H1 (cell line): ENCODE measurements around the gene FAM163A. TPM values are rescaled to one million over a fixed set of nuclear protein-coding genes. Genes with fewer than 3 reads are reported as not detected.

ENCODE experiments used
- CTCF ChIA-PET: fragments of 300-600 bp; sonication (Branson Sonifier 250); formaldehyde crosslinking; loops from one replicate; lab custom pipeline; 2021; ENCODE audit not compliant: partially characterized antibody; lab: Charles Lee
- POLR2A ChIA-PET: fragments of 300-600 bp; sonication (Branson Sonifier 250); formaldehyde crosslinking; loops from one replicate; lab custom pipeline; 2021; ENCODE audit warnings: inconsistent platforms; ENCODE audit not compliant: partially characterized antibody; lab: Charles Lee
- DNase-seq, 2 experiments: peaks; one replicate each; pipeline versions ENCODE4 v3.0.0 to v3.0.0-alpha.2; 2010 to 2022; ENCODE audit warnings: low spot score in 2 of 2, low read depth in 1 of 2, mixed read lengths in 1 of 2
- FAIRE-seq: peaks from 2 replicates; lab custom pipeline; 2011; peaks lifted over from hg19 to GRCh38; lab: Jason Lieb, UNC
- H2AFZ ChIP-seq: 2 replicates; pipeline ENCODE4 v1.8.1; 2012; ENCODE audit warnings: low read length, inconsistent platforms
- H2AK5ac ChIP-seq: 2 replicates; pipeline ENCODE4 v1.6.1; 2013; ENCODE audit warnings: low read depth, low read length
- H2BK120ac ChIP-seq: replicated peaks from 2 replicates; pipeline ENCODE3; 2013; ENCODE audit warnings: low read depth, low read length, inconsistent platforms
- H2BK12ac ChIP-seq: 2 replicates; pipeline ENCODE4 v1.6.1; 2013; ENCODE audit warnings: low read depth, low read length
- H2BK15ac ChIP-seq: 2 replicates; pipeline ENCODE4 v1.6.1; 2013; ENCODE audit warnings: low read length
- H2BK20ac ChIP-seq: 2 replicates; pipeline ENCODE4 v1.6.1; 2013; ENCODE audit warnings: low read length
- H2BK5ac ChIP-seq: 2 replicates; pipeline ENCODE4 v1.6.1; 2013; ENCODE audit warnings: low read depth, low read length
- H3K14ac ChIP-seq: 2 replicates; pipeline ENCODE4 v1.6.1; 2013; ENCODE audit warnings: inconsistent platforms; ENCODE audit not compliant: insufficient read length
- H3K18ac ChIP-seq: 2 replicates; pipeline ENCODE4 v1.6.1; 2013; ENCODE audit warnings: low read length; ENCODE audit errors: extremely low read depth
- H3K23ac ChIP-seq: 2 replicates; pipeline ENCODE4 v1.6.1; 2013; ENCODE audit warnings: inconsistent platforms; ENCODE audit not compliant: insufficient read length
- H3K23me2 ChIP-seq: 2 replicates; pipeline ENCODE4 v1.6.1; 2013; ENCODE audit warnings: low read depth, low read length
- H3K27ac ChIP-seq: 2 replicates; pipeline ENCODE4 v1.6.1; 2011; ENCODE audit warnings: low read depth, low read length, inconsistent platforms
- H3K27me3 ChIP-seq, 4 experiments: replicated peaks in 1 of 4; 1 replicate in 1 of 4; 2 replicates in 3 of 4; pipeline versions ENCODE4 v1.6.1 to v1.8.1; 2011 to 2013; ENCODE audit warnings: low read length in 3 of 4, mild to moderate bottlenecking in 3 of 4, inconsistent platforms in 2 of 4, mixed read lengths in 2 of 4, moderate library complexity in 1 of 4; ENCODE audit not compliant: control insufficient read depth in 3 of 4, insufficient read depth in 3 of 4; ENCODE audit errors: extremely low read depth in 1 of 4
- H3K36me3 ChIP-seq, 4 experiments: 2 replicates each; pipeline versions ENCODE4 v1.6.1 to v1.8.1; 2011 to 2013; ENCODE audit warnings: mild to moderate bottlenecking in 4 of 4, low read length in 3 of 4, moderate library complexity in 2 of 4, control low read depth in 1 of 4, inconsistent platforms in 1 of 4; ENCODE audit not compliant: insufficient read depth in 4 of 4, control insufficient read depth in 2 of 4
- H3K4ac ChIP-seq: replicated peaks from 2 replicates; pipeline ENCODE3; 2013; ENCODE audit warnings: low read length, low read depth, mixed read lengths, inconsistent platforms; ENCODE audit not compliant: insufficient read length
- H3K4me1 ChIP-seq, 4 experiments: replicated peaks in 1 of 4; 1 replicate in 1 of 4; 2 replicates in 3 of 4; pipeline versions ENCODE4 v1.6.1 to v1.8.1; 2011 to 2013; ENCODE audit warnings: low read length in 3 of 4, inconsistent platforms in 2 of 4, mixed read lengths in 1 of 4; ENCODE audit not compliant: insufficient read depth in 4 of 4, control insufficient read depth in 3 of 4
- H3K4me2 ChIP-seq, 2 experiments: 2 replicates each; pipeline versions ENCODE4 v1.6.1 to v1.8.1; 2011 to 2013; ENCODE audit warnings: low read depth in 2 of 2, low read length in 2 of 2, control low read depth in 1 of 2, inconsistent platforms in 1 of 2, mild to moderate bottlenecking in 1 of 2; ENCODE audit not compliant: insufficient read depth in 1 of 2
- H3K4me3 ChIP-seq, 4 experiments: fragments of 200-600, 300-600 bp in 1 of 4; sonication (generic), shearing (Covaris generic), sonication (Bioruptor Twin) in 1 of 4; 2 replicates each; pipeline versions ENCODE4 v1.5.1 to v1.8.1; 2011 to 2016; ENCODE audit warnings: low read length in 4 of 4, low read depth in 3 of 4, control low read depth in 2 of 4, inconsistent platforms in 2 of 4, mild to moderate bottlenecking in 2 of 4, mixed read lengths in 1 of 4, moderate library complexity in 1 of 4; ENCODE audit not compliant: insufficient read depth in 2 of 4; ENCODE audit errors: extremely low read depth in 1 of 4
- H3K56ac ChIP-seq: replicated peaks from 2 replicates; pipeline ENCODE3; 2013; ENCODE audit warnings: low read depth, mild to moderate bottlenecking, mixed read lengths, low read length, inconsistent platforms; ENCODE audit not compliant: insufficient read length
- H3K79me1 ChIP-seq: 2 replicates; pipeline ENCODE4 v1.6.1; 2013; ENCODE audit warnings: low read depth, low read length, control low read depth
- H3K79me2 ChIP-seq, 2 experiments: 2 replicates each; pipeline versions ENCODE4 v1.6.1 to v1.8.1; 2012 to 2013; ENCODE audit warnings: low read length in 2 of 2, mild to moderate bottlenecking in 2 of 2, inconsistent platforms in 1 of 2; ENCODE audit not compliant: insufficient read depth in 2 of 2, control insufficient read depth in 1 of 2
- H3K9ac ChIP-seq, 4 experiments: replicated peaks in 1 of 4; 1 replicate in 1 of 4; 2 replicates in 3 of 4; pipeline versions ENCODE4 v1.6.1 to v1.8.1; 2011 to 2013; ENCODE audit warnings: low read depth in 3 of 4, low read length in 3 of 4, control low read depth in 2 of 4, mild to moderate bottlenecking in 2 of 4, moderate library complexity in 2 of 4, inconsistent platforms in 1 of 4; ENCODE audit errors: extremely low read depth in 1 of 4
- H3K9me3 ChIP-seq, 2 experiments: 2 replicates each; pipeline versions ENCODE4 v1.6.1 to v1.8.1; 2012 to 2013; ENCODE audit warnings: mild to moderate bottlenecking in 2 of 2, moderate library complexity in 2 of 2, control low read depth in 1 of 2, inconsistent platforms in 1 of 2, low read depth in 1 of 2, low read length in 1 of 2, mixed read lengths in 1 of 2; ENCODE audit not compliant: insufficient read depth in 2 of 2
- H4K20me1 ChIP-seq, 2 experiments: replicated peaks in 1 of 2; 2 replicates each; pipeline versions ENCODE3 to v1.8.1; 2011 to 2013; ENCODE audit warnings: inconsistent platforms in 2 of 2, low read length in 2 of 2, mild to moderate bottlenecking in 1 of 2; ENCODE audit not compliant: insufficient read depth in 2 of 2, control insufficient read depth in 1 of 2
- H4K5ac ChIP-seq: 2 replicates; pipeline ENCODE4 v1.6.1; 2013; ENCODE audit warnings: low read length, low read depth, mixed read lengths, inconsistent platforms; ENCODE audit not compliant: insufficient read length
- H4K8ac ChIP-seq: 2 replicates; pipeline ENCODE4 v1.8.0; 2013; ENCODE audit warnings: mild to moderate bottlenecking, moderate library complexity, low read length, inconsistent platforms; ENCODE audit not compliant: insufficient read depth; ENCODE audit errors: extremely low read depth
- H4K91ac ChIP-seq: replicated peaks from 2 replicates; pipeline ENCODE3; 2013; ENCODE audit warnings: low read length, mixed read lengths, inconsistent platforms; ENCODE audit not compliant: insufficient read length
- MAFK ChIP-seq: IDR thresholded peaks from 2 replicates; pipeline ENCODE4 v1.6.1; 2012; ENCODE audit warnings: low read depth, mild to moderate bottlenecking, improper control_type of control experiment, low read length
- POU5F1 ChIP-seq: IDR thresholded peaks from 2 replicates; pipeline ENCODE4 v1.6.1; 2011; ENCODE audit warnings: low read depth, mild to moderate bottlenecking, low read length, moderate library complexity
- RAD21 ChIP-seq, 2 experiments: IDR thresholded peaks in 1 of 2; conservative IDR thresholded peaks in 1 of 2; 2 replicates each; pipeline ENCODE4 v1.6.1; 2011; ENCODE audit warnings: low read depth in 2 of 2, low read length in 2 of 2, improper control_type of control experiment in 1 of 2, inconsistent platforms in 1 of 2, mild to moderate bottlenecking in 1 of 2, moderate library complexity in 1 of 2
- WGBS, 2 experiments: shearing (Covaris generic) in 1 of 2; methylation state at CpG; one replicate each; pipeline versions ENCODE4 v1.1.6 to v1.1.7; 2013 to 2015; ENCODE audit warnings: low lambda C conversion rate in 2 of 2, mixed read lengths in 2 of 2, inconsistent platforms in 1 of 2, low coverage in 1 of 2, missing lambda C conversion rate in 1 of 2; ENCODE audit not compliant: insufficient replicate concordance in 2 of 2, insufficient coverage in 1 of 2, insufficient read length in 1 of 2; ENCODE audit errors: extremely low coverage in 1 of 2, missing lambda C conversion rate in 1 of 2; 5-methylcytosine and 5-hydroxymethylcytosine counted together
- polyA plus RNA-seq, 7 experiments: library from polyadenylated mRNA; depleted of rRNA in 3 of 7; stranded (reverse) in 5 of 7; unstranded in 2 of 7; fragments of >200 nt in 5 of 7; fragments of 200-250 nt in 2 of 7; gene quantifications; 1 replicate in 5 of 7; 2 replicates in 1 of 7; 4 replicates in 1 of 7; pipeline versions ENCODE4 v1.2.1 to v1.2.3, GENCODE V29; 2011 to 2013; ENCODE audit warnings: missing spikeins in 2 of 7, mixed read lengths in 2 of 7
- total RNA-seq: library from RNA; stranded (reverse); fragmentation: NEBNext Ultra II Directional; extraction: Animal tissue kit (Norgen Biotek cat#: 25700); gene quantifications from 2 replicates; pipeline ENCODE4 v1.2.1, GENCODE V29; 2021

Gene FAM163A
- total and polyA plus RNA-seq, 2 of the 8 experiments (the other 6 are each of a cell fraction or from before 2014, with no cell fraction given): 0.13 to 0.18 TPM

DNA sequence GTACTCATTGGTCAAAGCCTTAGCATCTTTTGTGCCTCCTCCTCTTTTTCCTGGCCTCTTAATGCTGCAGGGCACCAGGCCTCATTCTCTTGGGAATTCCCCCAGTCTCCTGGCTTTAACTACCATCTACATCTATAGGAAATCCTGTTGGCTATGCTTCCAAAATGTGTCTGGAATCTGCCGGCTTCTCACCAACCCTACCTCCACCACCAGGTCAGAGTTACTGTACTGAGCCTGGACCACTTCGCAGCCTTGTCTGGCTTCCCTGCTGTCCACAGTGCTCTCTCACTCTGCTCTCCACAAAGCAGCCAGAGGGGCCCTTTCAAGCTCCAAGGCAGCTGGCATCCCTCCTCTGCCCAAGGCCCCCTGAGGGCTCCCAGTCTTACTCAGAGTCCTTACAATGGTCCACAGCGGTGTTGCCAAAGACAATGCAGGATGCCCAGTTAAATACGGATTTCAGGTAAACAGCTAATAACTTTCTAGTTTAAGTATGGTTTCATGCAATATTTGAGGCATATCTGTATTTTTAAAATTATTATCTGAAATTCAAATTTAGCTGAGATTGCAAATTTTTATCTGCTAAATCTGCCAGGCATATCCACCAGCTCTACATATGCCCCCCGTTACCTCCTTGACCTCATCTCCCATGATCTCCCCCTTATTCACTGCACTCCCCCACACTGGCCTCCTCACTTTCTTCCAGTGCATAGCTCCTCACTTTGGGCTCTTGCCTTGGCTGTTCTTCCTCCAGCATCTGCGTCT, 34.5 kb upstream of the FAM163A start:
- H2BK120ac ChIP-seq: no peak overlapping the region
- no peaks in the 10 kb centered on the region for H3K27me3 ChIP-seq
- 83% methylated on average over 6 of the region's 6 CpGs; no CpG with 5 or more reads in 1 of the 2 experiments for WGBS, 2 experiments
- no peak overlapping the region for H2BK15ac ChIP-seq
- no peak overlapping the region for H3K18ac ChIP-seq
- H3K9ac ChIP-seq: no peak overlapping the region
- no peak for DNase-seq
- no peak for FAIRE-seq
- no peak overlapping the region for H2BK12ac ChIP-seq
- H2AFZ ChIP-seq: no peak overlapping the region
- H3K27ac ChIP-seq: no peak overlapping the region
- no peaks in the 10 kb centered on the region for H4K20me1 ChIP-seq
- H2BK20ac ChIP-seq: no peak overlapping the region
- H3K4me1 ChIP-seq: no peaks in the 10 kb centered on the region
- H3K36me3 ChIP-seq: no peaks in the 10 kb centered on the region
- no peaks in the 10 kb centered on the region for H3K23me2 ChIP-seq
- H3K56ac ChIP-seq: no peak overlapping the region
- H3K14ac ChIP-seq: no peak overlapping the region
- no peak overlapping the region for H3K4me2 ChIP-seq
- ChIA-PET POLR2A (interaction anchor here (0.6 kb wide), 1 partner anchor 200 kb away, joined by 3 read pairs; no protein-coding TSS in a partner anchor), CTCF (interaction anchor here (1.0 to 16.1 kb wide), 7 partner anchors 14 to 470 kb away, joined by 3 to 595 read pairs (median 3); no protein-coding TSS in a partner anchor)
- no peaks in the 10 kb centered on the region for H3K79me2 ChIP-seq
- 0 out of 4 replicates have a peak, but pooled peaks of 1 of the 2 experiments have one; percentile 12 for TF ChIP-seq RAD21 (IDR thresholded peaks at IDR 0.05 in 1 of 2, conservative IDR thresholded peaks at IDR 0.05 in 1 of 2; ENCODE audit: low read depth in 2 of 2, low read length in 2 of 2)
- TF ChIP-seq MAFK: peak; percentile 64; the same call in 1 of the 2 replicates
- no peak for TF ChIP-seq POU5F1
- H2AK5ac ChIP-seq: no peak overlapping the region
- H2BK5ac ChIP-seq: no peak overlapping the region
- H4K5ac ChIP-seq: no peak overlapping the region
- H3K79me1 ChIP-seq: no peaks in the 10 kb centered on the region
- peak overlapping the region; percentile 31; the same call in 1 of the 2 replicates for H4K8ac ChIP-seq
- H3K4me3 ChIP-seq: no peak overlapping the region
- H3K23ac ChIP-seq: no peak overlapping the region
- no peak overlapping the region for H4K91ac ChIP-seq
- no peaks in the 10 kb centered on the region for H3K9me3 ChIP-seq
- no peak overlapping the region for H3K4ac ChIP-seq
